Testis (tissue), 3 donors: ENCODE results near the gene IQGAP1. TPM values are rescaled to one million over a fixed set of nuclear protein-coding genes. Genes with fewer than 3 reads are reported as not detected.
A peak's percentile ranks its signal among the peaks of the same experiment; 100 is the strongest.

Experiments
- DNase-seq: peaks from one replicate; pipeline ENCODE4 v3.0.0-alpha.2; 2019
- H3K27ac ChIP-seq, 2 donors: fragments of 200-600 bp; sonication (generic); one replicate each; pipeline ENCODE4 v1.5.1; 2019
- H3K27me3 ChIP-seq: fragments of 200-600 bp; sonication (generic); one replicate; pipeline ENCODE4 v1.5.1; 2019
- H3K36me3 ChIP-seq: fragments of 200-600 bp; sonication (generic); one replicate; pipeline ENCODE4 v1.5.1; 2017; ENCODE audit warnings: low read depth; ENCODE audit errors: missing control alignments
- H3K4me1 ChIP-seq: fragments of 200-600 bp; sonication (generic); one replicate; pipeline ENCODE4 v1.5.1; 2019
- H3K4me3 ChIP-seq, 2 donors: fragments of 200-600 bp; sonication (generic); one replicate each; pipeline ENCODE4 v1.5.1; 2017 to 2019
- H3K9me3 ChIP-seq: fragments of 200-600 bp; sonication (generic); one replicate; pipeline ENCODE4 v1.5.1; 2017
- CTCF ChIP-seq, 3 experiments: fragments of 450-650 bp in 2 of 3; fragments of 200-600 bp in 1 of 3; sonication (generic) in 1 of 3; IDR thresholded peaks; one replicate each; pipeline ENCODE4 v1.5.1; 2016 to 2019; ENCODE audit warnings: antibody characterized with exemption in 3 of 3, mild to moderate bottlenecking in 2 of 3, moderate library complexity in 1 of 3
- POLR2A ChIP-seq: fragments of 450-650 bp; IDR thresholded peaks from one replicate; pipeline ENCODE4 v1.6.1; 2017; ENCODE audit warnings: antibody characterized with exemption, mild to moderate bottlenecking, moderate library complexity
- WGBS, 2 donors: methylation state at CpG; one replicate each; pipeline ENCODE4 v1.1.5; 2018; 5-methylcytosine and 5-hydroxymethylcytosine counted together
- intact Hi-C: fragments of 100-400 bp; cut with DNase I; formaldehyde crosslinking; loops from one replicate; pipeline ENCODE4 v1.15.1; 2023; ENCODE audit warnings: low total_unique reads
- polyA plus RNA-seq: library from polyadenylated mRNA; stranded (reverse); fragments of 350-450 nt; fragmentation: Illumina TruSeq; extraction: RNeasy Lipid Tissue Mini Kit (QIAGEN cat#74804); gene quantifications from one replicate; pipeline ENCODE4 v1.2.3, GENCODE V29; 2014; ENCODE audit warnings: low read depth, low replicate concordance; ENCODE audit not compliant: insufficient read depth
- total RNA-seq, 2 donors: library from RNA; depleted of rRNA; stranded (reverse); fragments of >200 nt; gene quantifications; one replicate each; pipeline ENCODE4 v1.2.3, GENCODE V29; 2016

The IQGAP1 gene
- total and polyA plus RNA-seq, 3 donors from 2014 or later: 44.4 to 102 (median 86.9) TPM

- Histone ChIP-seq H3K4me3 (no peak overlapping the region), H3K9me3 (no peaks in the 10 kb centered on the region), H3K36me3 (no peaks in the 10 kb centered on the region), H3K27ac (no peak overlapping the region), H3K27me3 (no peaks in the 10 kb centered on the region), H3K4me1 (peaks cover 26% of the 10 kb centered on the region)
- intact Hi-C loops: no loop called here
- DNase-seq: no peak
- WGBS, 2 donors: 48 to 63% methylated on average over 2 of the region's 2 CpGs
- no peak for TF ChIP-seq CTCF (IDR thresholded peaks at IDR 0.05)
- TF ChIP-seq POLR2A: no peak
Measured at GRCh38 chr15:90422043-90422442, 34.0 kb downstream of the IQGAP1 start.

- no peak overlapping the region for H3K4me3 ChIP-seq
- H3K9me3 ChIP-seq: no peaks in the 10 kb centered on the region
- TF ChIP-seq CTCF (IDR thresholded peaks at IDR 0.05): no peak
- TF ChIP-seq POLR2A: no peak
- no peak overlapping the region for H3K27ac ChIP-seq
- no peaks in the 10 kb centered on the region for H3K36me3 ChIP-seq
- WGBS, 2 donors: 68 to 77% methylated on average over 3 of the region's 3 CpGs
- no peak for DNase-seq
- intact Hi-C loops: no loop called here
- peaks cover 26% of the 10 kb centered on the region for H3K4me1 ChIP-seq
- no peaks in the 10 kb centered on the region for H3K27me3 ChIP-seq
Measured at GRCh38 chr15:90422936-90423335, 34.9 kb downstream of the IQGAP1 start.

- Histone ChIP-seq H3K27ac (peak overlapping the region in 1 of 2 donors; percentile 14), H3K27me3 (no peaks in the 10 kb centered on the region), H3K4me1 (peaks cover 26% of the 10 kb centered on the region), H3K36me3 (no peaks in the 10 kb centered on the region), H3K9me3 (no peaks in the 10 kb centered on the region), H3K4me3 (no peak overlapping the region)
- 25 to 26% methylated on average over 4 of the region's 4 CpGs for WGBS, 2 donors
- TF ChIP-seq CTCF (IDR thresholded peaks at IDR 0.05) (no peak), POLR2A (no peak)
- intact Hi-C loops: no loop called here
- no peak for DNase-seq
Measured at GRCh38 chr15:90423801-90424319, 35.8 kb downstream of the IQGAP1 start.

- Histone ChIP-seq H3K36me3 (no peaks in the 10 kb centered on the region), H3K27ac (no peak overlapping the region), H3K4me1 (peaks cover 17% of the 10 kb centered on the region), H3K4me3 (no peak overlapping the region), H3K27me3 (no peaks in the 10 kb centered on the region), H3K9me3 (no peaks in the 10 kb centered on the region)
- WGBS, 2 donors: 59 to 72% methylated on average over 2 of the region's 2 CpGs
- intact Hi-C loops: no loop called here
- TF ChIP-seq POLR2A (no peak), CTCF (IDR thresholded peaks at IDR 0.05) (no peak)
- DNase-seq: no peak
Measured at GRCh38 chr15:90425726-90426346, 37.8 kb downstream of the IQGAP1 start.

- WGBS, 2 donors: 77 to 92% methylated on average over 5 of the region's 5 CpGs
- H3K4me1 ChIP-seq: peaks cover 17% of the 10 kb centered on the region
- intact Hi-C loops: no loop called here
Measured at GRCh38 chr15:90427185-90427584, 39.1 kb downstream of the IQGAP1 start.

More at GRCh38 chr15:90427185-90427584, 39.1 kb downstream of the IQGAP1 start:
- no peaks in the 10 kb centered on the region for H3K27me3 ChIP-seq
- TF ChIP-seq CTCF (IDR thresholded peaks at IDR 0.05): no peak
- TF ChIP-seq POLR2A: no peak
- no peak for DNase-seq
- H3K36me3 ChIP-seq: no peaks in the 10 kb centered on the region
- no peak overlapping the region for H3K4me3 ChIP-seq
- no peaks in the 10 kb centered on the region for H3K9me3 ChIP-seq
- no peak overlapping the region for H3K27ac ChIP-seq
